Measurements from ENCODE around the gene PDILT.

The PDILT gene

GRCh38 chr16:20331635-20332034, 72.9 kb downstream of the PDILT start:
- Histone ChIP-seq H3K4me3 (replicated peaks; ENCODE audit: insufficient read depth, low read length) (no peak overlapping the region), H3K27ac (replicated peaks) (no peak overlapping the region), H3K27me3 (ENCODE audit: insufficient read depth, poor library complexity, severe bottlenecking) (no peaks in the 10 kb centered on the region)
- no peak for DNase-seq (ENCODE audit: low read depth in 1 of 2, low spot score in 1 of 2)
- TF ChIP-seq SPI1 (IDR thresholded peaks at IDR 0.05; ENCODE audit: borderline replicate concordance, low read depth), result no peak
- no peak for TF ChIP-seq REST (IDR thresholded peaks at IDR 0.05; ENCODE audit: insufficient replicate concordance, low read depth)
- TF ChIP-seq CTCF (IDR thresholded peaks at IDR 0.05; ENCODE audit: insufficient read depth, low read length), result no peak
- TF ChIP-seq GABPA (IDR thresholded peaks at IDR 0.05; ENCODE audit: low read depth), result no peak
- no peak for TF ChIP-seq POLR2AphosphoS5 (IDR thresholded peaks at IDR 0.05; ENCODE audit: low read depth)

- TF ChIP-seq GABPA (IDR thresholded peaks at IDR 0.05; ENCODE audit: low read depth) (no peak), REST (IDR thresholded peaks at IDR 0.05; ENCODE audit: insufficient replicate concordance, low read depth) (no peak), CTCF (IDR thresholded peaks at IDR 0.05; ENCODE audit: insufficient read depth, low read length) (no peak), POLR2AphosphoS5 (IDR thresholded peaks at IDR 0.05; ENCODE audit: low read depth) (no peak), SPI1 (IDR thresholded peaks at IDR 0.05; ENCODE audit: borderline replicate concordance, low read depth) (no peak)
- Histone ChIP-seq H3K27ac (replicated peaks) (no peak overlapping the region), H3K27me3 (ENCODE audit: insufficient read depth, poor library complexity, severe bottlenecking) (peaks cover 2% of the 10 kb centered on the region), H3K4me3 (replicated peaks; ENCODE audit: insufficient read depth, low read length) (no peak overlapping the region)
- no peak for DNase-seq (ENCODE audit: low read depth in 1 of 2, low spot score in 1 of 2)
Measured at GRCh38 chr16:20329392-20330138, 75.0 kb downstream of the PDILT start.

GRCh38 chr16:20327444-20328041, 77.0 kb downstream of the PDILT start, which contains the start of gene GP2:
TSS of gene GP2 (minus strand) at chr16:20327513. CDS start at chr16:20326431, 1,082 bp downstream.
- Histone ChIP-seq H3K4me3 (replicated peaks; ENCODE audit: insufficient read depth, low read length) (no peak within 1 kb of the TSS), H3K27me3 (ENCODE audit: insufficient read depth, poor library complexity, severe bottlenecking) (peaks cover 2% of the 10 kb centered on the region), H3K27ac (replicated peaks) (no peak within 1 kb of the TSS)
- no peak for DNase-seq (ENCODE audit: low read depth in 1 of 2, low spot score in 1 of 2)
- TF ChIP-seq CTCF (IDR thresholded peaks at IDR 0.05; ENCODE audit: insufficient read depth, low read length) (no peak), GABPA (IDR thresholded peaks at IDR 0.05; ENCODE audit: low read depth) (no peak), SPI1 (IDR thresholded peaks at IDR 0.05; ENCODE audit: borderline replicate concordance, low read depth) (no peak), REST (IDR thresholded peaks at IDR 0.05; ENCODE audit: insufficient replicate concordance, low read depth) (no peak), POLR2AphosphoS5 (IDR thresholded peaks at IDR 0.05; ENCODE audit: low read depth) (no peak)

Measured in HL-60 (cell line).